ENCODE data around the gene FHIP1A.

FHIP1A gene

DNA sequence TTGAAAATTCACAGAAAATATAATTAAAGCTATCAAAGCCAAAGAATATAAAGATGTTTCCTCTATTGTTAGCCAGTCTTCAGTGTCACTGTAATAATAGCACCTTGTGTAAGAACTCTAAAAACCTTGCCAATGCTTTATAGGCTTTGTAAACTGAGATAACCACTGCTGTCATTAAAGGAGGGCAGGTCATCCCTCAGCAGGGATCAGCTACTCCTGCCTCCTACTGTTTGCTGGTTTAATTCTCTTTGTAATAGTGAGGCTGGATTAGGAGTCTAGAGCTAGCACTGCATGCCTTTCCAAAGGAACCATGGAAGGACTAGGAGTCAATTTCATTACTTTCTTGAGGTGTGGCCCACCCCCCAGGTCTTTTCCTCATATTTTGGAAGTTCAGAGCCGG lies 46.2 kb downstream of the FHIP1A start:
- DNase-seq (ENCODE audit: low read depth in 3 of 3, low spot score in 1 of 3), result no peak

GRCh38 chr4:151458148-151458547 lies 49.2 kb downstream of the FHIP1A start:
- no peak for DNase-seq (ENCODE audit: low read depth in 3 of 3, low spot score in 1 of 3)

All from stimulated activated CD4-positive, alpha-beta T cell treated with anti-CD3 and anti-CD28 coated beads, TNF-alpha, amount 100 ng/mL, for 1 hour (primary cell).